Suprapubic skin (tissue), 4 donors: ENCODE measurements around the gene IL17REL. TPM values are rescaled to one million over a fixed set of nuclear protein-coding genes. Genes with fewer than 3 reads are reported as not detected.

ENCODE experiments used
- DNase-seq, 2 donors: peaks; one replicate each; pipeline ENCODE4 v3.0.0-alpha.2; 2019; ENCODE audit warnings: low spot score in 2 of 2
- H3K27ac ChIP-seq: fragments of 200-600 bp; sonication (generic); one replicate; pipeline ENCODE4 v1.5.1; 2019
- H3K27me3 ChIP-seq: fragments of 200-600 bp; sonication (generic); one replicate; pipeline ENCODE4 v1.5.1; 2019
- H3K36me3 ChIP-seq: fragments of 200-600 bp; sonication (generic); one replicate; pipeline ENCODE4 v1.5.1; 2019
- H3K4me1 ChIP-seq: fragments of 200-600 bp; sonication (generic); one replicate; pipeline ENCODE4 v1.5.1; 2019
- H3K4me3 ChIP-seq: fragments of 200-600 bp; sonication (generic); one replicate; pipeline ENCODE4 v1.5.1; 2019; ENCODE audit warnings: mild to moderate bottlenecking
- H3K9me3 ChIP-seq: fragments of 200-600 bp; sonication (generic); one replicate; pipeline ENCODE4 v1.5.1; 2019
- CTCF ChIP-seq, 2 donors: fragments of 200-600 bp in 1 of 2; fragments of 450-650 bp in 1 of 2; sonication (generic) in 1 of 2; IDR thresholded peaks; one replicate each; pipeline ENCODE4 v1.5.1; 2016 to 2019; ENCODE audit warnings: antibody characterized with exemption in 2 of 2, mild to moderate bottlenecking in 1 of 2, moderate library complexity in 1 of 2
- EP300 ChIP-seq: sonication (generic); formaldehyde crosslinking; IDR thresholded peaks from one replicate; pipeline ENCODE4 v1.6.1; 2017; ENCODE audit warnings: antibody characterized with exemption
- POLR2A ChIP-seq, 2 donors: fragments of 450-650 bp; IDR thresholded peaks; one replicate each; pipeline ENCODE4 v1.6.1; 2017; ENCODE audit warnings: antibody characterized with exemption in 2 of 2, mild to moderate bottlenecking in 2 of 2, moderate library complexity in 2 of 2
- POLR2AphosphoS5 ChIP-seq, 3 donors: sonication (generic); formaldehyde crosslinking; IDR thresholded peaks; one replicate each; pipeline ENCODE4 v1.6.1; 2017; ENCODE audit warnings: antibody characterized with exemption in 3 of 3
- WGBS: methylation state at CpG from one replicate; pipeline ENCODE4 v1.1.5; 2018; 5-methylcytosine and 5-hydroxymethylcytosine counted together
- total RNA-seq, 4 donors: library from RNA; depleted of rRNA; stranded (reverse); fragments of >200 nt; gene quantifications; one replicate each; pipeline ENCODE4 v1.1.0, GENCODE V29; 2016

IL17REL gene
- total RNA-seq, 4 donors from 2014 or later = not detected

GRCh38 chr22:50016308-50016987 is 3.9 kb upstream of the IL17REL start:
- peaks cover 25% of the 10 kb centered on the region for H3K4me1 ChIP-seq
- H3K4me3 ChIP-seq = no peak overlapping the region
- TF ChIP-seq EP300 (no peak), POLR2AphosphoS5 (IDR thresholded peaks at IDR 0.05) (no peak), CTCF (IDR thresholded peaks at IDR 0.05) (no peak), POLR2A (IDR thresholded peaks at IDR 0.05) (no peak)
- no peak overlapping the region for H3K27ac ChIP-seq
- H3K9me3 ChIP-seq = no peaks in the 10 kb centered on the region
- peak; percentile 37 to 75 for DNase-seq
- WGBS = 81% methylated on average over 5 of the region's 20 CpGs
- no peaks in the 10 kb centered on the region for H3K36me3 ChIP-seq
- peaks cover 72% of the 10 kb centered on the region for H3K27me3 ChIP-seq

- Histone ChIP-seq H3K27me3 (peaks cover 80% of the 10 kb centered on the region), H3K4me1 (peaks cover 32% of the 10 kb centered on the region), H3K9me3 (no peaks in the 10 kb centered on the region), H3K27ac (no peak overlapping the region), H3K36me3 (no peaks in the 10 kb centered on the region), H3K4me3 (peak overlapping the region; percentile 25)
- DNase-seq = peak; percentile 57 to 70
- WGBS = 33% methylated on average over 17 of the region's 30 CpGs
- TF ChIP-seq EP300 = no peak
- TF ChIP-seq CTCF (IDR thresholded peaks at IDR 0.05) = no peak
Measured at GRCh38 chr22:50015451-50016307, 3.1 kb upstream of the IL17REL start.

- WGBS = 13% methylated on average over 19 of the region's 91 CpGs
- Histone ChIP-seq H3K27me3 (peaks cover 88% of the 10 kb centered on the region), H3K27ac (no peak overlapping the region), H3K9me3 (no peaks in the 10 kb centered on the region), H3K4me1 (peaks cover 38% of the 10 kb centered on the region), H3K4me3 (peak overlapping the region; percentile 25), H3K36me3 (no peaks in the 10 kb centered on the region)
- DNase-seq = peak in 1 of 2 donors; percentile 77
- TF ChIP-seq POLR2A (IDR thresholded peaks at IDR 0.05) = no peak
- no peak for TF ChIP-seq CTCF (IDR thresholded peaks at IDR 0.05)
- TF ChIP-seq POLR2AphosphoS5 (IDR thresholded peaks at IDR 0.05) = no peak
- TF ChIP-seq EP300 = no peak
Measured at GRCh38 chr22:50014655-50015401, 2.3 kb upstream of the IL17REL start.

GRCh38 chr22:50014053-50014501 is 1.5 kb upstream of the IL17REL start:
- 66% methylated on average over 5 of the region's 16 CpGs for WGBS
- TF ChIP-seq POLR2AphosphoS5 (IDR thresholded peaks at IDR 0.05) (no peak), POLR2A (IDR thresholded peaks at IDR 0.05) (no peak), CTCF (IDR thresholded peaks at IDR 0.05) (no peak), EP300 (no peak)
- DNase-seq = peak in 1 of 2 donors; percentile 57
- H3K27ac ChIP-seq = no peak overlapping the region
- no peaks in the 10 kb centered on the region for H3K9me3 ChIP-seq
- peaks cover 38% of the 10 kb centered on the region for H3K4me1 ChIP-seq
- peaks cover 94% of the 10 kb centered on the region for H3K27me3 ChIP-seq
- H3K4me3 ChIP-seq = no peak overlapping the region
- H3K36me3 ChIP-seq = no peaks in the 10 kb centered on the region
